GM12878 (cell line): ENCODE data around the gene MS4A7. TPM values are rescaled to one million over a fixed set of nuclear protein-coding genes. Genes with fewer than 3 reads are reported as not detected.

Source experiments
- ATAC-seq: fragments of 200-7000 bp; cut with Tn5 transposase; 3 replicates; pipeline ENCODE4 v1.9.1; 2020; ENCODE audit warnings: mild to moderate bottlenecking, moderate library complexity
- BruUV-seq: library from RNA; stranded (reverse); fragments of 400-500 nt; replicated peaks from 2 replicates; lab custom pipeline; 2021; lab: Mats Ljungman, UMichigan
- CTCF ChIA-PET: fragments of 300-600 bp; sonication (Branson Sonifier 250); formaldehyde crosslinking; extraction: SDS; loops from one replicate; lab custom pipeline; 2021; ENCODE audit warnings: inconsistent platforms; lab: Yijun Ruan, JAX
- POLR2A ChIA-PET: fragments of 350-600 bp; formaldehyde crosslinking; extraction: SDS; loops from one replicate; lab custom pipeline; 2021; ENCODE audit warnings: inconsistent platforms; lab: Charles Lee
- RAD21 ChIA-PET: fragments of 300-600 bp; sonication (Branson Sonifier 250); formaldehyde crosslinking; loops from one replicate; lab custom pipeline; 2023; ENCODE audit warnings: antibody characterized with exemption; ENCODE audit not compliant: unreplicated experiment; lab: Charles Lee
- SMC1A ChIA-PET: fragments of 300-600 bp; sonication (Branson Sonifier 250); formaldehyde crosslinking; loops from one replicate; lab custom pipeline; 2023; ENCODE audit not compliant: unreplicated experiment, uncharacterized antibody; lab: Charles Lee
- DNase-seq: peaks from one replicate; pipeline ENCODE4 v3.0.0-alpha.2; 2011; ENCODE audit warnings: low read depth, low spot score
- FAIRE-seq: peaks from 3 replicates; lab custom pipeline; 2011; peaks lifted over from hg19 to GRCh38; lab: Jason Lieb, UNC
- H2AFZ ChIP-seq: 2 replicates; pipeline ENCODE4 v1.6.0; 2011; ENCODE audit warnings: low read depth, low read length, control low read depth; ENCODE audit not compliant: control insufficient read depth
- H3K27ac ChIP-seq: 2 replicates; pipeline ENCODE4 v1.5.1; 2011; ENCODE audit warnings: control low read depth; ENCODE audit not compliant: control insufficient read depth, insufficient read depth
- H3K27me3 ChIP-seq, 2 experiments: replicated peaks in 1 of 2; 2 replicates each; pipeline versions ENCODE4 v1.6.0 to v1.6.1; 2011; ENCODE audit warnings: low read length in 1 of 2; ENCODE audit not compliant: control insufficient read depth in 2 of 2, insufficient read depth in 2 of 2
- H3K36me3 ChIP-seq, 2 experiments: 2 replicates each; pipeline ENCODE4 v1.5.1; 2011; ENCODE audit warnings: low read length in 1 of 2; ENCODE audit not compliant: control insufficient read depth in 2 of 2, insufficient read depth in 2 of 2
- H3K4me1 ChIP-seq: 2 replicates; pipeline ENCODE4 v1.6.1; 2011; ENCODE audit warnings: mild to moderate bottlenecking, low read length, moderate library complexity, mixed read lengths; ENCODE audit not compliant: control insufficient read depth, insufficient read depth
- H3K4me2 ChIP-seq: 2 replicates; pipeline ENCODE4 v1.6.0; 2011; ENCODE audit warnings: control low read depth; ENCODE audit not compliant: control insufficient read depth, insufficient read depth
- H3K4me3 ChIP-seq: fragments of 200-600 bp; sonication (generic); 2 replicates; pipeline ENCODE4 v1.5.1; 2016
- H3K79me2 ChIP-seq: 2 replicates; pipeline ENCODE4 v1.6.0; 2011; ENCODE audit warnings: low read length; ENCODE audit not compliant: control insufficient read depth, insufficient read depth
- H3K9ac ChIP-seq: 2 replicates; pipeline ENCODE4 v1.8.0; 2011; ENCODE audit warnings: low read length, control low read depth, mixed read lengths; ENCODE audit not compliant: control insufficient read depth, insufficient read depth
- H3K9me3 ChIP-seq: replicated peaks from 3 replicates; pipeline ENCODE4 v1.5.1; 2011; ENCODE audit warnings: mild to moderate bottlenecking, low read length; ENCODE audit not compliant: control insufficient read depth, insufficient read depth
- H4K20me1 ChIP-seq: 2 replicates; pipeline ENCODE4 v1.6.0; 2011; ENCODE audit not compliant: control insufficient read depth, insufficient read depth
- BHLHE40 ChIP-seq, 2 experiments: fragments of 450-650 bp in 1 of 2; IDR thresholded peaks; 2 replicates each; pipeline ENCODE4 v1.6.1; 2011 to 2017; ENCODE audit warnings: low read depth in 2 of 2, borderline replicate concordance in 1 of 2, improper control_type of control experiment in 1 of 2, low read length in 1 of 2, mild to moderate bottlenecking in 1 of 2
- BRCA1 ChIP-seq: IDR thresholded peaks from 2 replicates; pipeline ENCODE4 v1.6.1; 2011; ENCODE audit warnings: low read depth, low read length, improper control_type of control experiment
- CHD4 ChIP-seq: fragments of 200-600 bp; sonication (generic); IDR thresholded peaks from 2 replicates; pipeline ENCODE4 v1.6.1; 2016; ENCODE audit warnings: mild to moderate bottlenecking
- CREB1 ChIP-seq: IDR thresholded peaks from 2 replicates; pipeline ENCODE4 v1.6.1; 2012; ENCODE audit warnings: low read depth, mild to moderate bottlenecking, inconsistent platforms
- GABPA ChIP-seq: IDR thresholded peaks from 2 replicates; pipeline ENCODE4 v1.6.1; 2014; ENCODE audit warnings: antibody characterized with exemption, low read depth, mild to moderate bottlenecking, inconsistent platforms
- NFYA ChIP-seq: IDR thresholded peaks from 2 replicates; pipeline ENCODE4 v1.6.1; 2011; ENCODE audit warnings: low read depth, mild to moderate bottlenecking, low read length, improper control_type of control experiment, borderline replicate concordance
- SRF ChIP-seq, 2 experiments: IDR thresholded peaks; 2 replicates each; pipeline ENCODE4 v1.6.1; 2011; ENCODE audit warnings: low read depth in 2 of 2, low read length in 2 of 2, mild to moderate bottlenecking in 1 of 2, moderate library complexity in 1 of 2
- STAT1 ChIP-seq: fragments of 450-650 bp; conservative IDR thresholded peaks from 2 replicates; pipeline ENCODE4 v1.6.1; 2014; ENCODE audit warnings: antibody characterized with exemption, mild to moderate bottlenecking
- STAT3 ChIP-seq: IDR thresholded peaks from 2 replicates; pipeline ENCODE4 v1.6.1; 2011; ENCODE audit warnings: low read depth, low read length, improper control_type of control experiment
- WGBS: methylation state at CpG from one replicate; pipeline ENCODE4 v1.1.6; 2016; ENCODE audit warnings: low lambda C conversion rate; ENCODE audit not compliant: insufficient replicate concordance, insufficient coverage; ENCODE audit errors: missing lambda C conversion rate; 5-methylcytosine and 5-hydroxymethylcytosine counted together
- in situ Hi-C: fragments of 300-500 bp; cut with MboI; formaldehyde crosslinking; loops from 9 replicates; pipeline ENCODE4 v1.14.3; 2018; ENCODE audit warnings: mixed read lengths
- intact Hi-C: fragments of 100-400 bp; cut with micrococcal nuclease; formaldehyde crosslinking; loops from one replicate; pipeline ENCODE4 v1.14.2; 2022; ENCODE audit not compliant: unreplicated experiment
- polyA plus RNA-seq, 11 experiments: library from polyadenylated mRNA; depleted of rRNA in 4 of 11; unstranded in 6 of 11; stranded (reverse) in 5 of 11; fragments of >200 nt; fragmentation: Nextera tagmentation in 4 of 11; fragmentation: Illumina TruSeq in 1 of 11; extraction: Ambion mirVana in 4 of 11; extraction: Trizol in 1 of 11; gene quantifications; 1 replicate in 1 of 11; 2 replicates in 10 of 11; pipeline versions ENCODE4 v1.2.1 to v1.2.3, GENCODE V29; 2011 to 2016; ENCODE audit warnings: inconsistent platforms in 2 of 11, missing spikeins in 2 of 11, low read depth in 1 of 11
- total RNA-seq, 4 experiments: library from RNA; depleted of rRNA in 3 of 4; stranded (reverse); fragments of >200 nt in 3 of 4; fragmentation: Illumina TruSeq in 1 of 4; extraction: Trizol in 1 of 4; gene quantifications; 2 replicates each; pipeline versions ENCODE4 v1.2.1 to v1.2.3, GENCODE V29; 2013 to 2021
- TF ChIP-seq, protein P1 (sequence below): fragments of 450-650 bp; IDR thresholded peaks from 2 replicates; pipeline ENCODE4 v1.6.1; 2017; ENCODE audit warnings: mild to moderate bottlenecking, moderate library complexity
- TF ChIP-seq, protein P2 (sequence below): fragments of 450-650 bp; IDR thresholded peaks from 2 replicates; pipeline ENCODE4 v1.6.1; 2014; ENCODE audit warnings: mild to moderate bottlenecking
- TF ChIP-seq, protein P3 (sequence below): fragments of 450-650 bp; formaldehyde crosslinking; IDR thresholded peaks from 2 replicates; pipeline ENCODE4 v1.5.0; 2022; ENCODE audit warnings: mild to moderate bottlenecking, missing genetic modification characterization

MS4A7 gene
- total and polyA plus RNA-seq, 10 of the 15 experiments (the other 5 are each of a cell fraction or from before 2014, with no cell fraction given): 1.7 to 17.0 (median 3.7) TPM

DNA sequence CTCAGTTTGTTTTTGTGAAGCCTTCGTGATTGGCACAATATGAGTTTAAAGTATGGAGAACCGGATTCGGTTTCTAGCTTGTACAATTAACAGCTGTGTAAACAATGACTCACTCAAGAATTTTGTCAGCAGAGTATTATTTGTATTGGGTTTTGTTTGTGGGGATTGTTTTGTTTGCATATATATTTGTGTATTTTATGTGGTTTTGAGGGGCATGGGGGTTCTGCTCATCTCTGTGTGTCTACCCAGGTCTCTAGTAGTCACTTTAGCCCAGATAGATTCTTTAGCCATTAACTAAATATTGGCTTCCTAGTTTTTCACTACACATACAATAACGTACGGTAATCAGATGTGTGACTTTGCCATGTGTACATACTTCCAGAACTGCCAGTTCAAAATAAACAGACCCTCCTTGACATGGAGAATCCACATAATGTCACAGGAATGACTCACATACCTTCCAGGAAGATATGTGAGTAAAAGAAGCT, 7.5 kb upstream of the MS4A7 start (continued):
- TF ChIP-seq, protein P1, sequence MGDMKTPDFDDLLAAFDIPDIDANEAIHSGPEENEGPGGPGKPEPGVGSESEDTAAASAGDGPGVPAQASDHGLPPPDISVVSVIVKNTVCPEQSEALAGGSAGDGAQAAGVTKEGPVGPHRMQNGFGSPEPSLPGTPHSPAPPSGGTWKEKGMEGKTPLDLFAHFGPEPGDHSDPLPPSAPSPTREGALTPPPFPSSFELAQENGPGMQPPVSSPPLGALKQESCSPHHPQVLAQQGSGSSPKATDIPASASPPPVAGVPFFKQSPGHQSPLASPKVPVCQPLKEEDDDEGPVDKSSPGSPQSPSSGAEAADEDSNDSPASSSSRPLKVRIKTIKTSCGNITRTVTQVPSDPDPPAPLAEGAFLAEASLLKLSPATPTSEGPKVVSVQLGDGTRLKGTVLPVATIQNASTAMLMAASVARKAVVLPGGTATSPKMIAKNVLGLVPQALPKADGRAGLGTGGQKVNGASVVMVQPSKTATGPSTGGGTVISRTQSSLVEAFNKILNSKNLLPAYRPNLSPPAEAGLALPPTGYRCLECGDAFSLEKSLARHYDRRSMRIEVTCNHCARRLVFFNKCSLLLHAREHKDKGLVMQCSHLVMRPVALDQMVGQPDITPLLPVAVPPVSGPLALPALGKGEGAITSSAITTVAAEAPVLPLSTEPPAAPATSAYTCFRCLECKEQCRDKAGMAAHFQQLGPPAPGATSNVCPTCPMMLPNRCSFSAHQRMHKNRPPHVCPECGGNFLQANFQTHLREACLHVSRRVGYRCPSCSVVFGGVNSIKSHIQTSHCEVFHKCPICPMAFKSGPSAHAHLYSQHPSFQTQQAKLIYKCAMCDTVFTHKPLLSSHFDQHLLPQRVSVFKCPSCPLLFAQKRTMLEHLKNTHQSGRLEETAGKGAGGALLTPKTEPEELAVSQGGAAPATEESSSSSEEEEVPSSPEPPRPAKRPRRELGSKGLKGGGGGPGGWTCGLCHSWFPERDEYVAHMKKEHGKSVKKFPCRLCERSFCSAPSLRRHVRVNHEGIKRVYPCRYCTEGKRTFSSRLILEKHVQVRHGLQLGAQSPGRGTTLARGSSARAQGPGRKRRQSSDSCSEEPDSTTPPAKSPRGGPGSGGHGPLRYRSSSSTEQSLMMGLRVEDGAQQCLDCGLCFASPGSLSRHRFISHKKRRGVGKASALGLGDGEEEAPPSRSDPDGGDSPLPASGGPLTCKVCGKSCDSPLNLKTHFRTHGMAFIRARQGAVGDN: no peak
- TF ChIP-seq STAT3 (no peak), BRCA1 (no peak), CREB1 (no peak), NFYA (no peak)
- TF ChIP-seq, protein P2, sequence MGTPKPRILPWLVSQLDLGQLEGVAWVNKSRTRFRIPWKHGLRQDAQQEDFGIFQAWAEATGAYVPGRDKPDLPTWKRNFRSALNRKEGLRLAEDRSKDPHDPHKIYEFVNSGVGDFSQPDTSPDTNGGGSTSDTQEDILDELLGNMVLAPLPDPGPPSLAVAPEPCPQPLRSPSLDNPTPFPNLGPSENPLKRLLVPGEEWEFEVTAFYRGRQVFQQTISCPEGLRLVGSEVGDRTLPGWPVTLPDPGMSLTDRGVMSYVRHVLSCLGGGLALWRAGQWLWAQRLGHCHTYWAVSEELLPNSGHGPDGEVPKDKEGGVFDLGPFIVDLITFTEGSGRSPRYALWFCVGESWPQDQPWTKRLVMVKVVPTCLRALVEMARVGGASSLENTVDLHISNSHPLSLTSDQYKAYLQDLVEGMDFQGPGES: no peak

DNA sequence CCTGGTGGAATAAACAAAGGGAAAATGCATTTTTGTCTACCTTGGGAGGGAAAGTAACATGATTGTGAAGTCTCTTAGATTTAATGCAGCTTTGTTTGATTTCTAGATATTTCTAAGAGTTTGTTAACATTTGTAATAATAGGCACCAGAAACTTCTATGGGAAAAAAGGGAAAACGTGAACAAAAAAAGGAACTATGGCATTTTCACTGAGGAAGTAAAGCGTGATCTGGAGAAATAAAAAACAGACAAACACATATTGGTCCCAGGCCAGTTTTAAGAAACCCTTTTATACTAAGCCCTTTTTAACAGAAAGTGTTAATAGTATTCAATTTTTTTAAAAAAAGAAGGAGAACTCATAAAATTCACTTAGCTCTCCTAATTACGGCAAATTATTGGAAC, 6.9 kb upstream of the MS4A7 start:
- no TSS peak for BruUV-seq
- no peaks in the 10 kb centered on the region for H4K20me1 ChIP-seq
- 70% methylated on average over 3 of the region's 3 CpGs for WGBS
- TF ChIP-seq BRCA1 (no peak), BHLHE40 (IDR thresholded peaks at IDR 0.05; ENCODE audit: borderline replicate concordance in 1 of 2, low read depth in 2 of 2, low read length in 1 of 2) (no peak), SRF (IDR thresholded peaks at IDR 0.05; ENCODE audit: low read depth in 2 of 2, low read length in 2 of 2) (no peak), STAT1 (no peak), GABPA (no peak), CHD4 (no peak)
- TF ChIP-seq, protein P3, sequence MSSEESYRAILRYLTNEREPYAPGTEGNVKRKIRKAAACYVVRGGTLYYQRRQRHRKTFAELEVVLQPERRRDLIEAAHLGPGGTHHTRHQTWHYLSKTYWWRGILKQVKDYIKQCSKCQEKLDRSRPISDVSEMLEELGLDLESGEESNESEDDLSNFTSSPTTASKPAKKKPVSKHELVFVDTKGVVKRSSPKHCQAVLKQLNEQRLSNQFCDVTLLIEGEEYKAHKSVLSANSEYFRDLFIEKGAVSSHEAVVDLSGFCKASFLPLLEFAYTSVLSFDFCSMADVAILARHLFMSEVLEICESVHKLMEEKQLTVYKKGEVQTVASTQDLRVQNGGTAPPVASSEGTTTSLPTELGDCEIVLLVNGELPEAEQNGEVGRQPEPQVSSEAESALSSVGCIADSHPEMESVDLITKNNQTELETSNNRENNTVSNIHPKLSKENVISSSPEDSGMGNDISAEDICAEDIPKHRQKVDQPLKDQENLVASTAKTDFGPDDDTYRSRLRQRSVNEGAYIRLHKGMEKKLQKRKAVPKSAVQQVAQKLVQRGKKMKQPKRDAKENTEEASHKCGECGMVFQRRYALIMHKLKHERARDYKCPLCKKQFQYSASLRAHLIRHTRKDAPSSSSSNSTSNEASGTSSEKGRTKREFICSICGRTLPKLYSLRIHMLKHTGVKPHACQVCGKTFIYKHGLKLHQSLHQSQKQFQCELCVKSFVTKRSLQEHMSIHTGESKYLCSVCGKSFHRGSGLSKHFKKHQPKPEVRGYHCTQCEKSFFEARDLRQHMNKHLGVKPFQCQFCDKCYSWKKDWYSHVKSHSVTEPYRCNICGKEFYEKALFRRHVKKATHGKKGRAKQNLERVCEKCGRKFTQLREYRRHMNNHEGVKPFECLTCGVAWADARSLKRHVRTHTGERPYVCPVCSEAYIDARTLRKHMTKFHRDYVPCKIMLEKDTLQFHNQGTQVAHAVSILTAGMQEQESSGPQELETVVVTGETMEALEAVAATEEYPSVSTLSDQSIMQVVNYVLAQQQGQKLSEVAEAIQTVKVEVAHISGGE (CRISPR knock-in tag): no peak

More for the DNA sequence above, 6.9 kb upstream of the MS4A7 start:
- H3K27me3 ChIP-seq: no peaks in the 10 kb centered on the region
- intact Hi-C loops (no loop called here), in situ Hi-C loops (no loop called here)
- no peak for DNase-seq
- ChIA-PET RAD21 (interaction anchor here (1.0 to 2.2 kb wide), 2 partner anchors 85 to 116 kb away, joined by 4 to 6 read pairs; no protein-coding TSS in a partner anchor), SMC1A (interaction anchor here (1.2 to 11.3 kb wide), 4 partner anchors 9 to 116 kb away, joined by 3 to 298 read pairs (median 64); partner anchors contain the start of genes MS4A1 and MS4A7), CTCF (interaction anchor here (0.7 to 3.6 kb wide), 5 partner anchors 9 to 99 kb away, joined by 3 to 16 read pairs (median 4); no protein-coding TSS in a partner anchor), POLR2A (interaction anchor here (3.0 kb wide), 1 partner anchor 84 kb away, joined by 12 read pairs; the partner anchor contains the start of gene MS4A1)
- no peaks in the 10 kb centered on the region for H3K79me2 ChIP-seq
- no peak overlapping the region for H3K9ac ChIP-seq
- H3K36me3 ChIP-seq: no peaks in the 10 kb centered on the region
- H3K4me2 ChIP-seq: no peak overlapping the region
- H2AFZ ChIP-seq: no peak overlapping the region
- FAIRE-seq: no peak
- peaks cover 5% of the 10 kb centered on the region; the same call in 1 of the 2 replicates for H3K4me1 ChIP-seq
- peaks cover 8% of the 10 kb centered on the region; the same call in 2 of the 3 replicates for H3K9me3 ChIP-seq
- H3K4me3 ChIP-seq: no peak overlapping the region
- no peak for ATAC-seq
- no peak overlapping the region for H3K27ac ChIP-seq
